ENCODE data around the gene PLOD1. TPM values are rescaled to one million over a fixed set of nuclear protein-coding genes. Genes with fewer than 3 reads are reported as not detected.

The PLOD1 gene
- total RNA-seq (2014; rRNA removed; shearing (Covaris generic)) (56.3 and 62.9 TPM in 2 replicates), polyA plus RNA-seq (2016; fragmentation: Nextera tagmentation; extraction: Ambion mirVana) (22.4 and 23.3 TPM in 2 replicates)
- long read RNA-seq, transcript PLOD1-201 (19 exons, 2,940 nt): major isoform, 6 of 9 reads
- long read RNA-seq, partial matches to known transcripts: 3 of 9 reads
- long read RNA-seq, other reads (novel, unspliced or antisense): 0 of 9 reads

DNA sequence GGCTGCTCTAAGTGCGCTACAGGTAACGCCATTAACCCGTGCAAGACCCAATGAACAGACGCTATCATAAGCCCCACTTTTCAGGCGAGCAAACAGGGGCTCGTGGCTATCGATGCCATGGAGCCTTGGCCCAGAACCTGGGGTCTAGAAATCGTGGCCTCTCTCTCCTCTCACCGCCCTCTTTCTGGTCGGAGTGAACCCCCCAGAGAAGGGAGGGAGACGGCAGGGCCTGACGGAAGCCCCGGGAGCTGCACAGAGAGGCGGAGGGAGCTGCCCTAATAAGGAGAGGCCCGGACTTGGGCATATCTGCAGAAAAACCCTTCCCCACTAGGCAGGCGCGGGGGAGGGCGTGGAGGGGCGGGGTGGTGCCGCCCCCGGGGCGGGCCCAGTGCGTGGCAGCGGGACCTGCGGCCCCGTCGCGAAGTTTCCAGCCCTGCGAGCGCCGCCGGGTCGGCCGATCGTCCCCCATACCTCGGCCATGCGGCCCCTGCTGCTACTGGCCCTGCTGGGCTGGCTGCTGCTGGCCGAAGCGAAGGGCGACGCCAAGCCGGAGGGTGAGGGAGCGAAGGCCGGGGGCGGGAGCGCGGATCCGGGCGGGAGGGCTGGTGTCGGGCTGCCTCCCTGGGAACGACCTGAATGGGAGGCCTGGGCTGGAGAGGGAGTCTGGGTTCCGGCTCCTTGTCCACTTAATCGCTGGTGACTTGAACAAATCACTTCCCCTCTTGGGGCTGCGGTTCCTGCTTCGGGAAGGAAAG, at the start of gene PLOD1:
Gene PLOD1 (plus strand): TSS at position 416 of the 755 bp plus-strand sequence. CDS start 63 bp downstream, at position 479.
- peaks cover 16% of the 10 kb centered on the region for H3K27me3 Mint-ChIP-seq (ENCODE audit: insufficient read depth, low read depth, poor library complexity)
- H3K79me2 ChIP-seq (replicated peaks; ENCODE audit: insufficient read depth): 0 out of 2 replicates have a peak, but pooled peaks cover 4% of the 10 kb centered on the region

GRCh38 chr1:11885916-11886315, 48.6 kb upstream of the PLOD1 start:
- Histone ChIP-seq H3K9me2 (ENCODE audit: insufficient read depth) (no peaks in the 10 kb centered on the region), H3K4me2 (no peak overlapping the region), H4K20me1 (replicated peaks; ENCODE audit: insufficient read depth) (no peaks in the 10 kb centered on the region), H3K4me1 (ENCODE audit: insufficient read depth) (peaks cover 3% of the 10 kb centered on the region; the same call in 1 of the 2 replicates), H2AFZ (no peak overlapping the region), H3F3A (replicated peaks; ENCODE audit: low read depth) (no peaks in the 10 kb centered on the region), H3K36me3 (ENCODE audit: insufficient read depth) (no peaks in the 10 kb centered on the region), H3K4me3 (no peak overlapping the region), H3K79me2 (replicated peaks; ENCODE audit: insufficient read depth) (no peaks in the 10 kb centered on the region), H3K27ac (ENCODE audit: low read depth) (no peak overlapping the region), H3K27me3 (ENCODE audit: insufficient read depth) (no peaks in the 10 kb centered on the region)
- no peak overlapping the region for H3K4me3 Mint-ChIP-seq
- no peaks in the 10 kb centered on the region for H3K36me3 Mint-ChIP-seq (ENCODE audit: low read depth)
- H3K9me3 Mint-ChIP-seq: no peaks in the 10 kb centered on the region
- DNase-seq (ENCODE audit: low spot score) (no peak), ATAC-seq (no peak)
- H3K27ac Mint-ChIP-seq: no peak overlapping the region
- H3K27me3 Mint-ChIP-seq (ENCODE audit: insufficient read depth, low read depth, poor library complexity): peaks cover 3% of the 10 kb centered on the region
- H3K4me1 Mint-ChIP-seq: peaks cover 11% of the 10 kb centered on the region
- TF ChIP-seq EZH2 (IDR thresholded peaks at IDR 0.05; ENCODE audit: low read depth, unreplicated experiment): no peak
- TF ChIP-seq, protein P1, sequence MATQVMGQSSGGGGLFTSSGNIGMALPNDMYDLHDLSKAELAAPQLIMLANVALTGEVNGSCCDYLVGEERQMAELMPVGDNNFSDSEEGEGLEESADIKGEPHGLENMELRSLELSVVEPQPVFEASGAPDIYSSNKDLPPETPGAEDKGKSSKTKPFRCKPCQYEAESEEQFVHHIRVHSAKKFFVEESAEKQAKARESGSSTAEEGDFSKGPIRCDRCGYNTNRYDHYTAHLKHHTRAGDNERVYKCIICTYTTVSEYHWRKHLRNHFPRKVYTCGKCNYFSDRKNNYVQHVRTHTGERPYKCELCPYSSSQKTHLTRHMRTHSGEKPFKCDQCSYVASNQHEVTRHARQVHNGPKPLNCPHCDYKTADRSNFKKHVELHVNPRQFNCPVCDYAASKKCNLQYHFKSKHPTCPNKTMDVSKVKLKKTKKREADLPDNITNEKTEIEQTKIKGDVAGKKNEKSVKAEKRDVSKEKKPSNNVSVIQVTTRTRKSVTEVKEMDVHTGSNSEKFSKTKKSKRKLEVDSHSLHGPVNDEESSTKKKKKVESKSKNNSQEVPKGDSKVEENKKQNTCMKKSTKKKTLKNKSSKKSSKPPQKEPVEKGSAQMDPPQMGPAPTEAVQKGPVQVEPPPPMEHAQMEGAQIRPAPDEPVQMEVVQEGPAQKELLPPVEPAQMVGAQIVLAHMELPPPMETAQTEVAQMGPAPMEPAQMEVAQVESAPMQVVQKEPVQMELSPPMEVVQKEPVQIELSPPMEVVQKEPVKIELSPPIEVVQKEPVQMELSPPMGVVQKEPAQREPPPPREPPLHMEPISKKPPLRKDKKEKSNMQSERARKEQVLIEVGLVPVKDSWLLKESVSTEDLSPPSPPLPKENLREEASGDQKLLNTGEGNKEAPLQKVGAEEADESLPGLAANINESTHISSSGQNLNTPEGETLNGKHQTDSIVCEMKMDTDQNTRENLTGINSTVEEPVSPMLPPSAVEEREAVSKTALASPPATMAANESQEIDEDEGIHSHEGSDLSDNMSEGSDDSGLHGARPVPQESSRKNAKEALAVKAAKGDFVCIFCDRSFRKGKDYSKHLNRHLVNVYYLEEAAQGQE (IDR thresholded peaks at IDR 0.05; ENCODE audit: unreplicated experiment): no peak
- no peak for TF ChIP-seq ETS1 (IDR thresholded peaks at IDR 0.05)
- TF ChIP-seq ZNF114 (CRISPR knock-in tag; IDR thresholded peaks at IDR 0.05): no peak
- no peak for TF ChIP-seq POLR2AphosphoS5 (IDR thresholded peaks at IDR 0.05; ENCODE audit: low read depth)

More for the DNA sequence above, at the start of gene PLOD1:
- H3K36me3 ChIP-seq (ENCODE audit: insufficient read depth): no peaks in the 10 kb centered on the region; the same call in 1 of the 2 replicates
- H3K27ac ChIP-seq (ENCODE audit: low read depth): peak within 1 kb of the TSS; percentile 90
- H4K20me1 ChIP-seq (replicated peaks; ENCODE audit: insufficient read depth): no peaks in the 10 kb centered on the region
- H3K36me3 Mint-ChIP-seq (ENCODE audit: low read depth): 0 out of 3 replicates have a peak, but pooled peaks cover 2% of the 10 kb centered on the region
- no peaks in the 10 kb centered on the region for H3K9me3 Mint-ChIP-seq
- H3K4me2 ChIP-seq: peak within 1 kb of the TSS; percentile 86
- peak; percentile 82 for DNase-seq (ENCODE audit: low spot score)
- H3K4me3 Mint-ChIP-seq: peak within 1 kb of the TSS; percentile 79
- no peaks in the 10 kb centered on the region for H3K27me3 ChIP-seq (ENCODE audit: insufficient read depth)
- peaks cover 11% of the 10 kb centered on the region; the same call in 1 of the 2 replicates for H3K4me1 ChIP-seq (ENCODE audit: insufficient read depth)
- peak; percentile 92 for ATAC-seq
- H2AFZ ChIP-seq: peak within 1 kb of the TSS; percentile 94
- peaks cover 4% of the 10 kb centered on the region; the same call in 1 of the 2 replicates for H3F3A ChIP-seq (replicated peaks; ENCODE audit: low read depth)
- peak within 1 kb of the TSS; percentile 64 for H3K4me3 ChIP-seq
- peak within 1 kb of the TSS; percentile 93 for H3K27ac Mint-ChIP-seq
- peaks cover 15% of the 10 kb centered on the region for H3K4me1 Mint-ChIP-seq
- TF ChIP-seq ZNF331 (CRISPR knock-in tag; IDR thresholded peaks at IDR 0.05; ENCODE audit: low read depth): no peak
- no peak for TF ChIP-seq EZH2phosphoT487 (IDR thresholded peaks at IDR 0.05; ENCODE audit: unreplicated experiment)
- no peak for TF ChIP-seq STAT1 (IDR thresholded peaks at IDR 0.05; ENCODE audit: unreplicated experiment)
- peak; percentile 83 for TF ChIP-seq POLR2AphosphoS5 (IDR thresholded peaks at IDR 0.05; ENCODE audit: low read depth)
- TF ChIP-seq EZH2 (IDR thresholded peaks at IDR 0.05; ENCODE audit: low read depth, unreplicated experiment): no peak
- TF ChIP-seq ETS1 (IDR thresholded peaks at IDR 0.05): no peak; the same call in 1 of the 2 replicates
- no peaks in the 10 kb centered on the region for H3K9me2 ChIP-seq (ENCODE audit: insufficient read depth)
